Measurements from ENCODE around the gene ZDHHC8.

Gene ZDHHC8

GRCh38 chr22:20193761-20194494 lies 62.3 kb downstream of the ZDHHC8 start:
- TF ChIP-seq CTCF (IDR thresholded peaks at IDR 0.05), result no peak
- no peak overlapping the region for H3K4me3 ChIP-seq
- intact Hi-C loops (cut with DNase I; ENCODE audit: low total_unique reads), result no loop called here
- H3K4me1 ChIP-seq, result no peaks in the 10 kb centered on the region
- no peak overlapping the region for H3K27ac ChIP-seq
- no peaks in the 10 kb centered on the region for H3K9me3 ChIP-seq
- no peak for DNase-seq
- H3K36me3 ChIP-seq, result no peaks in the 10 kb centered on the region
- H3K27me3 ChIP-seq, result no peaks in the 10 kb centered on the region

DNA sequence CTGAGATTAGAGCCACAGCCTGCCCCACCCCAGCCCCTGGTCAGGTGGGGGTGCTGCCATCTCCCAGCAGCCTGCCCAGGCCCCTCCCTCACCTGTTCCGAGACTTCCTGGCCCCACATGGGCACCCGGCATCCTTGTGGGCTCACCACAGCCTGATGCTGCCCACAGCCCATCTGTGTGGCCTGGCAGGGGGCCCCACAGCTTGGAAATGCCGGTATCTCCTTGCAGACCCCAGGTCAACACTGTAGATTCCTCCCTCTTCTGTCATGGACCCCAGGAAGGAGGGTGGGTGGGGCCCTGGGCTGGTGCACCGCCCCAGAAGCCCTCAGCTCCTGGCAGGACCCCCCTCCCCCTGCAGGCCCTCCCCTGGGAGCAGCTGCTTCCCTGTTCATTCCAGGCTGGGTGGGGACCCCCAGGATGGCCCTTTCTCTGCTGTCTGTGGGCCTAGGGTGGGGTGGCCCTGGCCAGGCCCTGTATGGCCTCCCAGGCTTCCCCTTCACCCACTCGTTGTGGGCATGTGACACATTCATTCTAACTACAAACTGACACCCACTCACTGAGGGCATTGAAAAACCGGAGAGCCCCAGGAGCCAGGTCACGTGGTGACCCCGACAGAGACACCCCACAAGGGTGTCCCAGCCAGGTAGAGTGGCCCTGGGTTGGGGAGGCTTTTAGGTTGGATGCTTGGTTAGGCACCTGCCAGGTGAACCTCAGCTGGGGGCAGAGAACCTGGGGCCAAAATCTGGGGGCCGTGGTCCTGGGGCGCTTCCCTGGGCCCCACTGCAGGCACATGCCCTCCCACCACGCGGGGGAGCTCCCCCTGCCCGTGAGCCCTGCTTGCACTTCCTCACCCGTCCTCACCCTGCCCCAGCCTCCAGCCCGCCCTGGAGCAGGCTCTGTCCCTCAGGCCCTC lies 63.3 kb downstream of the ZDHHC8 start:
- Histone ChIP-seq H3K4me1 (no peaks in the 10 kb centered on the region), H3K4me3 (no peak overlapping the region), H3K9me3 (no peaks in the 10 kb centered on the region), H3K27ac (no peak overlapping the region), H3K27me3 (peaks cover 0 to 4% of the 10 kb centered on the region in 2 donors), H3K36me3 (no peaks in the 10 kb centered on the region)
- intact Hi-C loops (cut with DNase I; ENCODE audit: low total_unique reads), result no loop called here
- no peak for DNase-seq
- TF ChIP-seq CTCF (IDR thresholded peaks at IDR 0.05), result no peak

DNA sequence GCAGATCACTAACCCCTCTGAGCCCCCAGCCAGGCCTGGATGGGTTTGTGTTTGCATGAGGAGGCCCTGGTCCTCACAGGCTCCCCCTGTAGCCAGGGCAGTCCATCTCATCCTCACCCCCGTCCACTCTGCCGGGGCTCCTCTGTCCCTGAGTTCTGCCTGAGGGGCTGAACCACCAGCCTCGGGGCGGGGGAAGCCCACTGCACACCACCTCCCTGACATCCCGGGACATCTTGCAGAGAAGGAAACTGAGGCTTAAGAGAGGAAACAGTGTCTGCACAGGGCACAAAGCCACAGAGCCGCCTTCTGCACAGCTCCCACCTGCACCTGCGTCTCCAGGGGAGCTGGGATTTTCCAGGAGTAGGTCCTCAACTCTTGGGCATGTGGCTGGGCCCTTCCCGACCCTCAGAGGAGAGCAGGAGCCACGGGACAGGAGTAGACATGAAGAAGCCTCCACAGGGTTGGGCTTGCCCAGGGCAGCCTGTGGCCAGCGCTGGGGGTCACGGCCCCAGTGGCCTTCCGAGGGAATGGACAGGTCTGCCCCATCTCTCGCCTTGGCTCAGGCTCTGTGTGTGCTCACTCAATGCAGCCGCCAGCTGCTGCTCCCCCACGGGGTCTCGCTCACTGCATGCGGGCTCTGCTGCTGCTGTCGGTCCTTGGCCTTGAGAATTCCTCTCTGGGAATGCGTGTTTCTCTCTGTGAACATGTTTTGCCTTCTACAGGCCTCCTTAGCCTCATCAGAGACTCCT lies 64.7 kb downstream of the ZDHHC8 start:
- TF ChIP-seq CTCF (IDR thresholded peaks at IDR 0.05), result no peak
- H3K36me3 ChIP-seq, result no peaks in the 10 kb centered on the region
- peaks cover 0 to 7% of the 10 kb centered on the region in 2 donors for H3K27me3 ChIP-seq
- H3K9me3 ChIP-seq, result no peaks in the 10 kb centered on the region
- H3K27ac ChIP-seq, result no peak overlapping the region
- no peak for DNase-seq
- H3K4me3 ChIP-seq, result no peak overlapping the region
- intact Hi-C loops (cut with DNase I; ENCODE audit: low total_unique reads), result no loop called here
- H3K4me1 ChIP-seq, result no peaks in the 10 kb centered on the region
